GM19328 (cell line): Measurements from ENCODE around the gene C11orf98.
"Not testable (repeated sequence)": the region's sequence is repeated elsewhere in the genome, so short reads cannot be mapped to it uniquely, and the experiment has no call there.

Source experiments
- ATAC-seq: cut with Tn5 transposase; IDR thresholded peaks from one replicate; pipeline ENCODE4 v1.9.1; 2021; ENCODE audit warnings: mild to moderate bottlenecking, moderate library complexity; ENCODE audit not compliant: unreplicated experiment

C11orf98 gene

DNA sequence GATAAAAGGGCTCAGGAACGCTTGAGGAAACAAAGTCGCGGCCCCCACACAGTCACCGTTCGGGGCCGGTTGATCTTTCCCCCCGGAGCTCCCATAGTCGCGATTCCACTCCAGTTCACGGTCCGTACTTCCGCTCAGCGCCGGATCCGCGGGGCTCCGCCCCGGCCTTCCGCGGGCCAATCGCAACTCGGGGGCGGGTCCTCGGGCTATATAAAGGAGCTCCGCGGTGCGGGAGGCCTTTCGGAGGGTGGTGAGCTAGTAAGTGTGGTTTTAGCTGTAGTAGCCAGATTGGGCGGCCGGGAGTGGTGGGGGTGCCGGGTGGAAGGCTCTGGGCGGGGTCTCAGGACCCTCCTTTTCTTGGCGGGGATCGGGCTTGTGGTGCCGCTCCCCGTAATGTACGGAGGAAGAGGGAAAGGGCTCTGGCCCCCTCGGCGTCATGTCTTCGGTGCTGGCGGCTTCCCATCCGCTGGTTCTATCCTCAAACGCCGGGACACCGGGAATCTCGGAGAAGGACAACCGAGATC lies at the start of gene C11orf98, which contains the start of gene CSKMT:
Gene C11orf98, minus strand, starts transcription at position 136 of the 524 bp plus-strand sequence. Its CDS starts 41 bp downstream, at position 95.
Gene CSKMT, plus strand, starts transcription at position 238 of the 524 bp plus-strand sequence. CDS start 568 bp downstream, outside the sequence.
- peak; percentile 87 for ATAC-seq

DNA sequence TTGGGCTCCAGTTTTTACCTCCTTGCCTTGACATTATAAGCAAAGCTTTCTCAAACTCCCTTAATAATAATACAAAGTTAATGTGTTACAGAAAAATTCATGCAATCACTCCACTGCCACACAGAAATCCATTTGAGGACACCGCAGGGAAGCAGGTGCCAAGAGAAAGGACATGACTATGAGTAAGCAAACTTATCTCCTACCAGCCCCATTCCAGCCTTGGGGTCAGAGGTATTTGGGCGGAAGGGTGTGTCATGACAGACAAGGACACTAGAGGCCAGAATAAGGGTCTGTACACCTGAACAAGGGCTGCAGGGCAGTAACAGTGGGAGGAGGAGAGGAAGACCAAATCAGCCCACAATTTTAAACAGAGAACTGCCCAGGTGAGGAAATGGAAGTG lies 48.3 kb upstream of the C11orf98 start:
- ATAC-seq: no peak

DNA sequence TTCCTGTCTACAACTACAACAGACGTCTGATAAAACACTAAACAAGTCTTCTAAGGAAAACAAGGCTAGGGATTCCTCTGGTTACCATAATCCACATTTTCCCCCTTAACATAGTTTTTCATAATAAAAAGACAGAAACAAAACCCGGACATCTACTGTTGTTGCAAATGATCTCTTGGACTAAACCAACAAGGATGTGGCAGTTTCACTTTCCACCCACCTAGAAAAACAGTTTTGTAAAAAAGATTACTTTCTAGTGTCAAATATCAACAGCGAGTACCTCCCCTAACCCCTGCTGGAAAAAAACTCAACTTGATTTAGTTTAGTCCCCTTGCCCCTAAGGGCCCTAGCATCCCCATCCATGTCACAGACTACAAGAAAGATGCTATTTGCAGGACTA lies 47.9 kb upstream of the C11orf98 start:
- ATAC-seq: no peak

GRCh38 chr11:62712276-62712812 lies 47.3 kb upstream of the C11orf98 start:
- ATAC-seq: no peak

DNA sequence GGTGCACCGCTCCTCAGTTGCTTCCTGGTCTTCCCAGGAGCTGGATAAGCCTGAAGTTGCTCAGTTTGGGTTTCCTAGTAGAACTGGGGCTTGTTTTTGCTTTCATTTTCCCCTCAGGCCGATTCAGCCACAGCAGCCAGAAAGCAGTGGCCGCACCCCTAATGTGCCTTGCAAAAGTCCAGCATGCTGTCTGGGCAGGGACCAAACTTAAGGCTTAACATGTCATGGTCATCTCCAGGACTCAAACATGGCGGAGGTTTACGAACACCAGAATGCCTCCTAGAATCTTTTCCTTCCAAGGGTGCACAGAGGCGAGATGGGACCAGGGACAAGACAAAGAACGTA lies 45.0 kb upstream of the C11orf98 start:
- ATAC-seq: no peak

DNA sequence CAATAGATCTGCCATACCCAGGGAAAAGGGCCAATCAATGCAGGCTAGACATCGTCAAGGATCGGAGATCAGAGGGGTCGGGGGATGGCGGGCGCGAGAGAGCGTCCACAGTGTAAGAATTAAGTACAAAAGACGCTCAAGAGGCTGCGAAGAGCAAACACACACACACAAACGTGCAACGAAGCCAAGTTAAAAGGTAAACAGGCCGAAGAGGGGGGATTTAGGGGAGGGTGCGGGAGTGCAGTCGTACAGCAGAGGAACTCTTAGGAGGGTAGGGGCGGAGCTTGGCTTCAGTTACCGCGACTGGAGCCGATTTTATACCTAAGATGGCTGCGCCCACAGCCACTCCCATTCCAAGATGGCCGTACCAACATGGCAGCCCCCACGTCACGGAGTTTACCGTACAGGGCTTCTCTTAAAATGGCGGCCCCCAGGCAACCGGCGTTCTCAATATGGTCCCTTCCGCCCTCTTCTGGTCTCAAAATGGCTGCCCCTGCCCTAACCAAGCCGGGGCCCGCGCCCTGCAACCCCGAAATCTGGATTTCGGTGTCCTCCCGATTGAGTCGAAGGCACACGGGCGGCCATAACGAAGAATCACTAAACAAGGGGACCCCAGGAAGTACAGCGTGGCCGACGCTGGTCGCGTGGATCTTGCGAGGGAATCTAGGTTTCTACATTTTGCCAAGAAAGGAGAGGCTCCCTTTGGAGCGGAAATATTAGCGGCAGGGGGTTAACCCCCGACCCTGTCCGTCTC lies 44.4 kb upstream of the C11orf98 start:
- ATAC-seq: peak; percentile 52

DNA sequence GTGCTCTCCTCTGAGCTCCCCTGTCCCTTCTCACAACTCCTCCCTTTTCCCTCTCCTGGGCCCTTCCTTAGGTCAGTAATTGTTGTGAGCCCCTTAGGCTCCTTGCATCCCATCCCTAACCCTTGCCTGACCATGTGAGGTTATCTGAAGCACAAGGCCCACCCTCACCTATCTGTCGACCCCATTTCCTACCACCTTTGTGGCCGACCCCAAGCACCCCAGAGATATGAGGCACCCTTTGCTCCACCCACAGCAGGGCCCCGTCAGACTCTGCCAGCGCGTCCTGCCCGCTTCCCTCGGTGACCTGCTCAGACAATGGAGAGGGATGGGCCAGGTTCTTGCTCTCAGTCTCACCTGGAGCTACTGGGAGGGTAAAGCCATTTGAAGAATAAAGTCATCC lies 43.8 kb upstream of the C11orf98 start:
- ATAC-seq: no peak

- no peak for ATAC-seq
Observed at GRCh38 chr11:62708392-62708791, 43.4 kb upstream of the C11orf98 start.

DNA sequence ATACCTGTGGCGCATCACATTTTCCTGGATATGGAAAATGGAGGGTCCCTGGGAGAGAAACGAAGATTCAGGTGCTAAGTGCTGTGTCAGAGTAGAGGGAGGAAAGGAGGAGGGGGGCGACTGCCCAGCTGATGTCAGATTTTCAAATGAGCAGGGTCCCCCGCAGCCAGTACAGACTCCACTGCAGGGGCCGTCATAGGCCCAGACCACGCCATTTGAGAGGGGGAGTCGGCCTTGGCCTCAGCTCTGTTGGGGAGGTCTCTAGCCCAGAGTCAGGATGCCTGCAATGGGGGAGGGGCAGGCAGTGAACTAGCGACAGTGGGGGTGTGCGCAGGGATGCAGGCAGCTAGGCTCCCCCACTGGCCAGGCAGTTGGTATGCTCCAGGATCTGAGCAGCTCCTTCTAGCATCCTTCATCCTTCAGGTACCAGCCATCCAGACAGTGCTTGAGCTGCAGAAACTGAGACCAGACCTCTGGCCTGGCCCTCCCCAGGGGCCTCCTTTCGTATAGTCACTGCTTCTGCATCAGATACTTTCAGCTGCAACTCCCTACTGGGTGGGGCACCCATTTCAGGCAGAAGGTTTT lies 42.4 kb upstream of the C11orf98 start, which contains the start of the genes BSCL2 and GNG3:
Gene BSCL2, minus strand, starts transcription at position 148 of the 585 bp plus-strand sequence. CDS start 229 bp downstream, outside the sequence.
Gene GNG3, plus strand, starts transcription at position 400 of the 585 bp plus-strand sequence. CDS start 620 bp downstream, outside the sequence.
- no peak for ATAC-seq

DNA sequence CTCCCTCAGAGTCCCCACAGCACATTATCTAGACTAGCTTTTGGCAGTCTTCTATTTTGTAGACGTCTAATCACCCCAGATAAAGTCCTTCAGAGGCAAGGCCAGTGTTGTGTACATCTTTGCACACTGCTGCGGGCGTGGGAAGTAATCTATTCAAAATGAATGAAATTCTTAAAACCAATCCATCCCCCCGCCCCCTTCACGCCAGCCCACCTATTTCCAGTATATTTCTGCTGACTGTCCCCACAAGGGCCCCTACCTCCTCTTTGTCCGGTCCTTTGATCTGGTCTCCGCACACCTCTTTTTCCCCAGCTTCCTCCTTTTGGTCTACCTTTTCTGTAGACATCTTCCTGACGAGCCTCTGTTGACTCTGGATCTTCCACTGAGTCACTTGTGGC lies 41.8 kb upstream of the C11orf98 start:
- no peak for ATAC-seq

DNA sequence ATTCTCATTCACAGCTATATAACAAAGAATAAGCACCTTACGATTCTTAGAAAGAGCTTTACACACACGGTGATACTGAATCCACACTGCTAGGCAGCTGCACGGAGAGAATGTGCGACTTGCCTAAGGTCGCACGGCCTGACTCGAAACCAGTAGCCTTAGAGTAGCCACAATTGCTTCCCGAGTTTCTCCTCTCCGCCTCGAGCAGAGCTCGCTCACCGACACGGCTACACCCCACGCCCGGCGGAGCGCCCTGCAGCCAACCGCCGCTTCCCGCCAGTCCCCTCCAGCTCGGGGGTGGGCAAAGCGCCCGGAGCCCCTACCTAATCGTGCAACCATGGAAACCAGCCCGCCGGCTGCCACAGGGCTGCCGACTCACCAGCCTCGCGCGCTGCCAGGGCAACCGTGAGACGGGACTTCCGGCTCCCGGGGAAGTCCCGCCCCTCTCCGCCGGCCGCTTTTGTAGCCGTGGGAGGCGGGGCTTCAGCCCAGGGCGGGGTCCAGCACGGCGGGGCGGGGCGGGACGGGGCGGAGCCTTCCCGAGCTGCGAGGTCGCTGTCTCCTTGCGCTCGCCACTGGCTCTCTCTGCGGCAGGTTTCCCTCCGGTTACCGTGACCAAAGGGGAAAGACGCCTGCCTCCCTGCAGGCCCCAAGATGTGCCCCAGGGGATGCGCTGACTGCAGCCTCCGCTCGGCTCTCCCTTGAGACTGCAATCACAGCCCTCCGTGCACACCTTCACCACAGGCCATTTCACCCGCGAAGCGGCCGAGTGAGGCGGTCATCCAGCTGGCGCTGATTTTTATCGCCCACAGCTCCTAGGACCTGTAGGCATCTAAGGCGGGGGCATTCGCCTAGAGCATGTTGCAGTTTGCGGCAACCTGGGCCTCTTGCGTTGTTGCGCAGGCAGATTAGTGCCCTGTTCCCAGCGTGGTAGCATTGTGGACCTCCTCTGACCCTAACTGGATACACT lies 41.2 kb upstream of the C11orf98 start:
- peak; percentile 54 for ATAC-seq

- no peak for ATAC-seq
Observed at GRCh38 chr11:62705413-62705812, 40.4 kb upstream of the C11orf98 start.

GRCh38 chr11:62703921-62704320 lies 38.9 kb upstream of the C11orf98 start:
- not testable (repeated sequence) for ATAC-seq

DNA sequence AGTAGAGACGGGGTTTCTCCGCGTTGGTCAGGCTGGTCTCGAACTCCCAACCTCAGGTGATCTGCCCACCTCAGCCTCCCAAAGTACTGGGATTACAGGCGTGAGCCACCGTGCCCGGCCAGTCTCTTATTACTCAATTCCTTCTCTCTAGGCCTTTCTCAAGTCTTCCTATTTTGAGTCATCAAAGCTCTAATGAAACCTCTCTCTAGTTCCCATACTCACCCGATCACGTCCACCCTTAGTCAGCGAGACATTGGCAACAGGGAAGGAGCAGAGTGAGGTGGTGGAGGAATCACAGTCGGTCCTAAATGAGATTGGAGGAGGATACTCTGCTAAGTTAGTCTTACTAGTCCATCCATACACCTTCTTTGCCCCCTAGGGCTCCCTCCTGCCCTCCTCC lies 37.2 kb upstream of the C11orf98 start:
- no peak for ATAC-seq

DNA sequence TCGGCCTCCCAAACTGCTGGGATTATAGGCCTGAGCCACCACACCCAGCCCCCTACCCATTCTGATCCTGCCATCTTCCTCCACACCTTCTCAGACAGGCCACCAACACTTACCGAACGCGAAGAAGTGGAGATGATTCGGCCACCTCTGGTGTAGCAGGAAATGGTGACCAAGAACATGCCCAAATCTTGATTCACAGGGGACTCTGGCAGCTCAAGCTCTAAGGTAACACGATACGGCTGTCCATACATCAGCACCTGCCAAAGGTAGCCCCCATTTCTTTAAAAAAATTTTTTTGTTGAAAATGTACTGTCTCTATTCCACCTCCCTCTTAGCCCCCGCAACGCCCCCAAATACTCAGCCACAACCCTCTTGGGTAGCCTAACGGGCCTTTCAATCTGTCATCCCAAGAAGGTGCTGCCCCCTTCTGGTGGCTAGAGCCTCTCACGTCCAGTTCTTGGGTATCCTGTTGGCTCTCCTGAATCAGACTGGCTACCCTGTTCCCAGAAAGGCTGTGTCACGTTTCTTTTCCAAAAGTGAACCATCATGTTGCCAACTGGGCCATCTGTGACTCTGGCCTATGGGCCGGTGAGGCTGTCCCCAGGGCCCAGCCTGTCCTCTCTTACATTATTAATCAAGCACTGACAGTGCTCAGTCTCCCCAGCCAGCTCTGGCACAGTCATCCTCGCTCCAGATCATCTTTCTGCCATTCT lies 29.6 kb upstream of the C11orf98 start:
- no peak for ATAC-seq

DNA sequence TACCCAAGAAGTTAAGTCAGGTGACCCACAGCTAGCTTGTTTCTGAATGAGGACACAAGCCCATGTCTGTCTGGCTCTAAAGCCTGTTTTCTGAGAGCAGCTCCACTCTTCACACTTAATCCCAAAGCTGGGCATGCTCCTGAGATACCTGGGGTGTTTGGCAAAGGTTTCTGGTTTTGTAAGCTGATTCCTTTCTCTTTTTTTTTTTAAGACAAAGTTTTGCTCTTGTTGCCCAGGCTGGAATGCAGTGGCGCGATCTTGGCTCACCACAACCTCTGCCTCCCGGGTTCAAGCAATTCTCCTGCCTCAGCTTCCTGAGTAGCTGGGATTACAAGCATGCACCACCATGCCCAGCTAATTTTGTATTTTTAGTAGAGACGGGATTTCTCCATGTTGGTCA lies 28.6 kb upstream of the C11orf98 start:
- ATAC-seq: not testable (repeated sequence)

DNA sequence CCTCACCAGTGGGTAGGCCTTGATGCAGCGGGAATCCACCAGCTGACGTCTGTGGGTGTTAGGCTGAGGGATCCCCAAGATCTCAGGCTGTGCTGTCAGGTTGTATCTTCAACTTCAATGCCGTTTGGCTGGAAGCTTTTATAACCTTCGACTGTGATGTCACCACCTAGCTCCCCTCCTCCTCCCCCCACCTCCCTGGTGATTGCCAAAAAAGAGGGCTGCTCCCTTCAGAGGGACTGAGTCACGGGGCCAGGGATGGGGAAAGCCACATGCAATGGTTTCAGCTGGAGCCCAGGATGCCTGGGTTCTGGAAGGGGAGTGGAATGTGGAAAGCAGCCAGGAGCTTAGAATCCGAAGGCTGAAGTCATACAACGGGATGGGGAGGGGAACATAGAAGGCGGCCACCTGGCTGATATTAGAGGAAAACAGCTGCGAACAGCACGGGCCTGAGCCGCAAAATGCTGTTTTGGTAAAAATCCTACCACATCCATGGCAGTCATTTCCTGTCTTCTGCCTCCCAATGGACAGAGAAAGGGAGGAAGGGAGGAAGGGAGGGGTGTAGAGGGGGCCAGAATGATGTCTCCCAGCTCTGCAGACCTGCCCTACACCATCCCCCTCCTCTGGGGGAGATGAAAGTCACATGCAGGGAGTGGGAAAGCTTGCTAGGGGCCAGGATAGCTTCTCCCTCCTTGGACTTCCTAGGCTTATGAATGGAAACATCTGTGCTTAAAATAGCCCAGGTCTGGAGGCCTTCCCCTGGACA lies 24.6 kb upstream of the C11orf98 start, which contains the start of gene LRRN4CL:
Gene LRRN4CL, minus strand, starts transcription at position 110 of the 763 bp plus-strand sequence. CDS start 1,022 bp downstream, outside the sequence.
- no peak for ATAC-seq

DNA sequence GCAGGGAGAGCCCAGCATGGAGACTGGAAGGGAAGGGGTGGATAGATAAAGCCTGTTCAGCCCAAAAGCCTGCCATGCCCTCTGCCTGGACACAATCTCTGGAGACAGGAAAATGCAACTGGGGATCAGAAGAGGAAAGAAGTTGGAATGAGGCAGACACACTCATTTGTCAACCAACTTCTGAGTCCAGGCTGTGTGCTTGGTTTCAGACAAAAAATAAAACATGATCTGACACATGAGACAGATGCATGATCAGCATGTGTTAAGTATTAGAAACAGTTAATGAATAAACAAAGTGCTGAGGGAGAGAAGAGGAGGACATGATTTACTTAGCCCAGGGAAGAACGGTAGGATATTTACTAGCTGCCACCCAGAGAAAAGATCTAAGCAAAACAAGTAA lies 23.5 kb upstream of the C11orf98 start:
- no peak for ATAC-seq
